NCI-H345 treated with DMSO at 0.1 percent for 48 hours (cell line): ENCODE data around the gene OR6B3.

Source experiments
- DNase-seq: peaks from one replicate; lab custom pipeline; 2025; ENCODE audit not compliant: unreplicated experiment; lab: John Stamatoyannopoulos, UW

The OR6B3 gene

GRCh38 chr2:240053173-240054155, at the start of gene OR6B3:
Gene OR6B3, minus strand, starts transcription at chr2:240053521.
- no peak for DNase-seq

GRCh38 chr2:240098349-240098748, 45.0 kb upstream of the OR6B3 start:
- no peak for DNase-seq

GRCh38 chr2:240095556-240096523, 42.5 kb upstream of the OR6B3 start:
- DNase-seq = peak; percentile 4

GRCh38 chr2:240089306-240089705, 36.0 kb upstream of the OR6B3 start:
- DNase-seq = no peak

- no peak for DNase-seq
These were observed 33.2 kb upstream of the OR6B3 start for GRCh38 chr2:240086563-240086962.

GRCh38 chr2:240078631-240079030, 25.3 kb upstream of the OR6B3 start:
- no peak for DNase-seq

GRCh38 chr2:240077442-240077841, 24.1 kb upstream of the OR6B3 start:
- no peak for DNase-seq

GRCh38 chr2:240074545-240074944, 21.2 kb upstream of the OR6B3 start:
- no peak for DNase-seq

GRCh38 chr2:240070907-240071306, 17.6 kb upstream of the OR6B3 start:
- no peak for DNase-seq

GRCh38 chr2:240069829-240070228, 16.5 kb upstream of the OR6B3 start:
- DNase-seq = no peak

GRCh38 chr2:240068193-240068592, 14.9 kb upstream of the OR6B3 start:
- DNase-seq = no peak

- no peak for DNase-seq
These were observed 13.2 kb upstream of the OR6B3 start for GRCh38 chr2:240066489-240066888.

- no peak for DNase-seq
These were observed 11.6 kb upstream of the OR6B3 start for GRCh38 chr2:240064898-240065297.

GRCh38 chr2:240060977-240061591, 7.8 kb upstream of the OR6B3 start:
- DNase-seq = peak; percentile 28

GRCh38 chr2:240056678-240057077, 3.4 kb upstream of the OR6B3 start:
- no peak for DNase-seq

- DNase-seq = no peak
These were observed 2.0 kb upstream of the OR6B3 start for GRCh38 chr2:240055177-240055917.

GRCh38 chr2:240052524-240052923, 797 bp downstream of the OR6B3 start:
- no peak for DNase-seq

- DNase-seq = no peak
These were observed 1.6 kb downstream of the OR6B3 start for GRCh38 chr2:240051697-240052096.

GRCh38 chr2:240050278-240050677, 3.0 kb downstream of the OR6B3 start:
- DNase-seq = no peak

GRCh38 chr2:240048237-240048636, 5.1 kb downstream of the OR6B3 start:
- no peak for DNase-seq
